Measurements from ENCODE around the gene ARHGAP22.

DNA sequence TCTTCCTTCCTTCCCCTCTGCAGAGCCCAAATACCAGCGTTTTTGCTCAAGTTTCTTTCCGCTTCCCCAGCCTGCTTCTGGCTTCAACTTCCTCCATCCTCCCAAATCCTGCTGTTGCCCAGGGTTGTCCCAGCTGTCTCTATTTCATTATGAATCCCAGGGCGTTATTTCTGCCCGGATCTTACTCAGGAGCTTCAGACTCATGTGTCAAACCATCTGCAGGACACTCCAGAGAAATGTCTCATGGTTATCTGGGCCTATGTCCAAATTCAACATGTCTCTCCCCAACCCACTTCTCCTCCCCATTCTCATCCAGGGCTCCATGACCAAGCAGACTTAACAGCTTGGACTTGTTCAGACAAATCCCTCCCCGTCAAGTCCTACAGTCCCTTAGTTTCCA, 15.6 kb downstream of the ARHGAP22 start:
- TF ChIP-seq CTCF (IDR thresholded peaks at IDR 0.05), result no peak
- no peak for TF ChIP-seq POLR2A (IDR thresholded peaks at IDR 0.05)
- no peak for TF ChIP-seq EP300 (IDR thresholded peaks at IDR 0.05)
- no peak for TF ChIP-seq POLR2AphosphoS5 (IDR thresholded peaks at IDR 0.05)

All from upper lobe of left lung (tissue), 4 donors.